DND-41 (cell line): ENCODE data around the gene CBR4.

Experiments used
- CTCF ChIP-seq: IDR thresholded peaks from 2 replicates; pipeline ENCODE4 v1.5.1; 2012; ENCODE audit warnings: borderline replicate concordance, low read length, moderate library complexity, mild to moderate bottlenecking; ENCODE audit not compliant: poor library complexity, severe bottlenecking; ENCODE audit errors: extremely low read depth
- EZH2 ChIP-seq: IDR thresholded peaks from 3 replicates; pipeline ENCODE4 v1.6.1; 2012; ENCODE audit warnings: borderline replicate concordance, low read depth, mild to moderate bottlenecking, moderate library complexity, low read length, inconsistent platforms; ENCODE audit not compliant: severe bottlenecking

- TF ChIP-seq CTCF: no peak
- no peak for TF ChIP-seq EZH2
Observed at GRCh38 chr4:169027663-169028062, 17.6 kb upstream of the CBR4 start.
